B cell (primary cell): ENCODE results near the gene TRPM7. TPM values are rescaled to one million over a fixed set of nuclear protein-coding genes. Genes with fewer than 3 reads are reported as not detected.
A peak's percentile ranks its signal among the peaks of the same experiment; 100 is the strongest.

Source experiments
- ATAC-seq: fragments of 200-7000 bp; cut with Tn5 transposase; one replicate; pipeline ENCODE4 v1.10.0; 2021; ENCODE audit warnings: low read depth, mild to moderate bottlenecking, moderate number of reproducible peaks, moderate library complexity
- CTCF ChIA-PET: fragments of 350-600 bp; sonication (Branson Sonifier 250); formaldehyde crosslinking; loops from one replicate; lab custom pipeline; 2021; ENCODE audit warnings: antibody characterized with exemption, inconsistent platforms; lab: Charles Lee
- POLR2A ChIA-PET: fragments of 350-600 bp; sonication (Branson Sonifier 250); formaldehyde crosslinking; loops from one replicate; lab custom pipeline; 2021; ENCODE audit warnings: antibody characterized with exemption; lab: Charles Lee
- DNase-seq: peaks from one replicate; pipeline ENCODE4 v3.0.0; 2013
- H2AFZ ChIP-seq: 2 replicates; pipeline ENCODE4 v1.6.1; 2012; ENCODE audit warnings: mild to moderate bottlenecking, low read depth, low read length; ENCODE audit not compliant: insufficient read depth, poor library complexity, severe bottlenecking
- H3K27ac ChIP-seq, 2 donors: 1 replicate in 1 of 2; 2 replicates in 1 of 2; pipeline ENCODE4 v1.5.1; 2012 to 2013; ENCODE audit warnings: low read length in 2 of 2, mild to moderate bottlenecking in 2 of 2, moderate library complexity in 1 of 2
- H3K27me3 ChIP-seq, 4 experiments: fragments of 200-600 bp in 1 of 4; sonication (generic) in 1 of 4; replicated peaks in 1 of 4; 1 replicate in 2 of 4; 2 replicates in 2 of 4; pipeline versions ENCODE4 v1.6.1 to v1.7.0; 2013 to 2016; ENCODE audit warnings: low read length in 3 of 4, mild to moderate bottlenecking in 2 of 4, mixed read lengths in 1 of 4, moderate library complexity in 1 of 4; ENCODE audit not compliant: insufficient read depth in 4 of 4, control insufficient read depth in 3 of 4; ENCODE audit errors: control extremely low read depth in 1 of 4
- H3K36me3 ChIP-seq, 2 experiments: replicated peaks in 1 of 2; 1 replicate in 1 of 2; 2 replicates in 1 of 2; pipeline versions ENCODE4 v1.6.1 to v1.7.1; 2013; ENCODE audit warnings: low read length in 1 of 2; ENCODE audit not compliant: insufficient read depth in 2 of 2, control insufficient read depth in 1 of 2; ENCODE audit errors: control extremely low read depth in 1 of 2, extremely low read depth in 1 of 2
- H3K4me1 ChIP-seq, 2 donors: fragments of 200-600 bp in 1 of 2; sonication (generic) in 1 of 2; 1 replicate in 1 of 2; 2 replicates in 1 of 2; pipeline versions ENCODE4 v1.5.1 to v1.6.1; 2013 to 2017; ENCODE audit warnings: low read length in 2 of 2; ENCODE audit not compliant: control insufficient read depth in 2 of 2, insufficient read depth in 2 of 2
- H3K4me2 ChIP-seq: replicated peaks from 2 replicates; pipeline ENCODE3; 2012; ENCODE audit warnings: mild to moderate bottlenecking, low read depth, low read length; ENCODE audit not compliant: poor library complexity, severe bottlenecking
- H3K4me3 ChIP-seq, 5 experiments: fragments of 200-600 bp in 1 of 5; sonication (generic) in 1 of 5; 1 replicate in 3 of 5; 2 replicates in 2 of 5; pipeline versions ENCODE4 v1.5.1 to v1.7.0; 2011 to 2016; ENCODE audit warnings: low read length in 4 of 5, mild to moderate bottlenecking in 4 of 5, low read depth in 2 of 5, control low read depth in 1 of 5, moderate library complexity in 1 of 5; ENCODE audit not compliant: insufficient read depth in 1 of 5; ENCODE audit errors: control extremely low read depth in 1 of 5, extremely low read depth in 1 of 5
- H3K79me2 ChIP-seq: fragments of 200-600 bp; sonication (generic); one replicate; pipeline ENCODE4 v1.6.0; 2016; ENCODE audit warnings: low read length; ENCODE audit not compliant: control insufficient read depth, insufficient read depth
- H3K9ac ChIP-seq: fragments of 200-600 bp; sonication (generic); 2 replicates; pipeline ENCODE4 v1.6.1; 2017; ENCODE audit warnings: mild to moderate bottlenecking, low read length, moderate library complexity
- H3K9me3 ChIP-seq, 3 donors: one replicate each; pipeline versions ENCODE4 v1.6.1 to v1.7.1; 2013; ENCODE audit warnings: low read length in 2 of 3; ENCODE audit not compliant: control insufficient read depth in 2 of 3, insufficient read depth in 1 of 3; ENCODE audit errors: control extremely low read depth in 1 of 3
- H4K20me1 ChIP-seq: 2 replicates; pipeline ENCODE4 v1.6.0; 2012; ENCODE audit warnings: mild to moderate bottlenecking, low read length; ENCODE audit not compliant: insufficient read depth, control insufficient read depth, poor library complexity, severe bottlenecking
- H3K27ac Mint-ChIP-seq: one replicate; pipeline ENCODE4 v1.8.0; 2021; ENCODE audit warnings: mixed read lengths
- H3K27me3 Mint-ChIP-seq: one replicate; pipeline ENCODE4 v1.8.0; 2021; ENCODE audit warnings: mixed read lengths
- H3K4me1 Mint-ChIP-seq: one replicate; pipeline ENCODE4 v1.8.0; 2021; ENCODE audit warnings: mixed read lengths
- H3K4me3 Mint-ChIP-seq: one replicate; pipeline ENCODE4 v1.8.0; 2021; ENCODE audit warnings: mixed read lengths
- H3K9me3 Mint-ChIP-seq: one replicate; pipeline ENCODE4 v1.8.0; 2022; ENCODE audit warnings: mixed read lengths; ENCODE audit not compliant: insufficient read depth
- EZH2 ChIP-seq: IDR thresholded peaks from 2 replicates; pipeline ENCODE4 v1.6.1; 2012; ENCODE audit warnings: borderline replicate concordance, low read depth, mild to moderate bottlenecking, moderate library complexity, low read length; ENCODE audit not compliant: insufficient read depth, poor library complexity, severe bottlenecking
- WGBS: methylation state at CpG from one replicate; pipeline ENCODE4 v1.1.5; 2013; ENCODE audit warnings: missing lambda C conversion rate; ENCODE audit not compliant: insufficient coverage; 5-methylcytosine and 5-hydroxymethylcytosine counted together
- intact Hi-C: fragments of 100-400 bp; cut with micrococcal nuclease; formaldehyde crosslinking; loops from one replicate; pipeline ENCODE4 v1.10.0; 2022
- polyA plus RNA-seq: library from polyadenylated mRNA; depleted of rRNA; stranded (reverse); fragments of >200 nt; gene quantifications from 2 replicates; pipeline ENCODE4 v1.2.3, GENCODE V29; 2012
- total RNA-seq, 2 donors: library from RNA; stranded (reverse); fragments of 120-200 nt in 1 of 2; gene quantifications; 1 replicate in 1 of 2; 2 replicates in 1 of 2; pipeline versions ENCODE4 v1.2.3 to v1.2.4, GENCODE V29; 2013 to 2022
- TF ChIP-seq, protein P1 (sequence below): fragments of 200-600 bp; IDR thresholded peaks from one replicate; pipeline ENCODE4 v1.8.0; 2022; ENCODE audit warnings: antibody characterized with exemption, mild to moderate bottlenecking

TRPM7 gene
- total and polyA plus RNA-seq, 2 donors (not counting 1 experiment from before 2014, with no cell fraction given), result 12.5 to 77.2 TPM

DNA sequence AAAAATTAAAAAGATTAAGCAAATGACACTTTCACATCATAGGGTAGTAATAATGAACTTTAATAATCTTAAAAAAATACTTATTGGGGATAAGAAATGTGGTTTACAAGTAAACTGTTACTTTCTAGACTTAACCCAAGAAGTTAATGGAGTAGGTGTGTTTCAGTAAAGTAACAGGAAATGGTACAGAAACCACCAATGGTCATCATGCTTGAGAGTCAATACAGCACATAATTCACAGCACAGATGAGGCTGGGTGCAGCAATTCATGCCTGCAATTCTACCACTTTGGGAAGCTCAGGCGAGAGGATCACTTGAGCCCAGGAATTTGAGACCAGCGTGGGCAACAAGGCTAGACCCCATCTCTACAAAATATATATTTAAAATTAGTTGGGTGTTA is 128.6 kb downstream of the TRPM7 start:
- Histone ChIP-seq H3K79me2 (no peaks in the 10 kb centered on the region), H3K9me3 (peaks cover 0 to 6% (median 0%) of the 10 kb centered on the region in 3 donors), H4K20me1 (no peaks in the 10 kb centered on the region), H3K27me3 (no peaks in the 10 kb centered on the region), H3K4me1 (no peaks in the 10 kb centered on the region), H3K4me2 (no peak overlapping the region), H3K9ac (no peak overlapping the region), H3K27ac (no peak overlapping the region), H3K4me3 (no peak overlapping the region), H2AFZ (no peak overlapping the region), H3K36me3 (peaks cover 5 to 11% of the 10 kb centered on the region in 2 experiments)
- WGBS, result no CpG with 5 or more reads among the region's 2 CpGs
- no peaks in the 10 kb centered on the region for H3K4me1 Mint-ChIP-seq
- no peak for DNase-seq
- no peak for TF ChIP-seq EZH2
- TF ChIP-seq, protein P1, sequence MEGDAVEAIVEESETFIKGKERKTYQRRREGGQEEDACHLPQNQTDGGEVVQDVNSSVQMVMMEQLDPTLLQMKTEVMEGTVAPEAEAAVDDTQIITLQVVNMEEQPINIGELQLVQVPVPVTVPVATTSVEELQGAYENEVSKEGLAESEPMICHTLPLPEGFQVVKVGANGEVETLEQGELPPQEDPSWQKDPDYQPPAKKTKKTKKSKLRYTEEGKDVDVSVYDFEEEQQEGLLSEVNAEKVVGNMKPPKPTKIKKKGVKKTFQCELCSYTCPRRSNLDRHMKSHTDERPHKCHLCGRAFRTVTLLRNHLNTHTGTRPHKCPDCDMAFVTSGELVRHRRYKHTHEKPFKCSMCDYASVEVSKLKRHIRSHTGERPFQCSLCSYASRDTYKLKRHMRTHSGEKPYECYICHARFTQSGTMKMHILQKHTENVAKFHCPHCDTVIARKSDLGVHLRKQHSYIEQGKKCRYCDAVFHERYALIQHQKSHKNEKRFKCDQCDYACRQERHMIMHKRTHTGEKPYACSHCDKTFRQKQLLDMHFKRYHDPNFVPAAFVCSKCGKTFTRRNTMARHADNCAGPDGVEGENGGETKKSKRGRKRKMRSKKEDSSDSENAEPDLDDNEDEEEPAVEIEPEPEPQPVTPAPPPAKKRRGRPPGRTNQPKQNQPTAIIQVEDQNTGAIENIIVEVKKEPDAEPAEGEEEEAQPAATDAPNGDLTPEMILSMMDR, result no peak
- no peaks in the 10 kb centered on the region for H3K27me3 Mint-ChIP-seq
- H3K9me3 Mint-ChIP-seq, result no peaks in the 10 kb centered on the region
- H3K4me3 Mint-ChIP-seq, result no peak overlapping the region
- CTCF ChIA-PET, result no interaction called here
- ATAC-seq, result no peak
- no peak overlapping the region for H3K27ac Mint-ChIP-seq
- POLR2A ChIA-PET, result no interaction called here
- intact Hi-C loops, result no loop called here

DNA sequence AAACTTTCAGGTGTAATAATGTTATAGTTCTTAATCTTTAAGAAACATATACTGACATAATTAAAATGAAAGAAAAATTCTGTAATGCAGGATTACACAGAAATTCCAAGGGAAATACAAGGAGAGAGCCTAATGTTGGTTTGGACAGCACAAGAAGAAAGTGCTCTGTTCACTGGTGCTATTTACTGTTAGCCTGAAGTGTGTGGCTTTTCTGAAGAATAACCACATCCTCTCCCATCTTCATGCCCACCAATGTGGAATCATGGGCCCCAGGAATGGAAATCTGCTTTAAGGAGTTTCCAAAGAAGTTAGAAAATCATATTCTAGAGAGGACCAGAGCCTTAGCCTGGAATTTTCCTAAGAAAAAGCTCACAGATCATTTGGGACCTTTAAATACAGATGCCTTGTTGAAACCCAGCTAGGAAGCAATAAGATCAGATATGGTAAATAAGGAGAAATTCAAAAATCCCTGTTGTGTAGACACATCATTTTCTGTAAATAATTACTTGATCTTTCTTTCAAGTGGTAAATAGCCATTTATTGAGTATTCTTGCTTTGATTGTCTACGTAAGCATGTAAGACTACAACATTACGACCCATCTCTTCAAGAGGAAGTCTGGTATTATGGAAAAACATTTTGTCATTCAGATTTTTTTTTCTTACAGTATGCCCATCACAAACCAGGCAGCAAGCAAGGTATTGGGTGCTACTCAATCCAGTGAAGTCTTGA is 129.8 kb downstream of the TRPM7 start:
- Histone ChIP-seq H3K36me3 (peaks cover 5% of the 10 kb centered on the region in 2 experiments), H3K27ac (peak overlapping the region in 1 of 2 donors; percentile 12), H3K4me1 (no peaks in the 10 kb centered on the region), H3K79me2 (no peaks in the 10 kb centered on the region), H3K4me2 (no peak overlapping the region), H3K9ac (no peak overlapping the region), H3K4me3 (no peak overlapping the region), H4K20me1 (no peaks in the 10 kb centered on the region), H2AFZ (no peak overlapping the region), H3K9me3 (peaks cover 0 to 8% (median 0%) of the 10 kb centered on the region in 3 donors), H3K27me3 (no peaks in the 10 kb centered on the region)
- no CpG with 5 or more reads among the region's 2 CpGs for WGBS
- CTCF ChIA-PET, result no interaction called here
- Mint-ChIP-seq H3K4me3 (no peak overlapping the region), H3K4me1 (no peaks in the 10 kb centered on the region), H3K27me3 (no peaks in the 10 kb centered on the region), H3K27ac (no peak overlapping the region), H3K9me3 (no peaks in the 10 kb centered on the region)
- TF ChIP-seq EZH2, result no peak
- TF ChIP-seq, protein P1, result no peak
- POLR2A ChIA-PET, result no interaction called here
- no peak for DNase-seq
- no peak for ATAC-seq
- intact Hi-C loops, result no loop called here
